Activated T-cell treated with anti-CD3 and anti-CD28 coated beads for 24 hours (primary cell): ENCODE measurements around the gene DEFB132.

Experiments used
- DNase-seq: peaks from one replicate; pipeline ENCODE4 v3.0.0-alpha.2; 2020; ENCODE audit warnings: low read depth

DEFB132 gene

DNA sequence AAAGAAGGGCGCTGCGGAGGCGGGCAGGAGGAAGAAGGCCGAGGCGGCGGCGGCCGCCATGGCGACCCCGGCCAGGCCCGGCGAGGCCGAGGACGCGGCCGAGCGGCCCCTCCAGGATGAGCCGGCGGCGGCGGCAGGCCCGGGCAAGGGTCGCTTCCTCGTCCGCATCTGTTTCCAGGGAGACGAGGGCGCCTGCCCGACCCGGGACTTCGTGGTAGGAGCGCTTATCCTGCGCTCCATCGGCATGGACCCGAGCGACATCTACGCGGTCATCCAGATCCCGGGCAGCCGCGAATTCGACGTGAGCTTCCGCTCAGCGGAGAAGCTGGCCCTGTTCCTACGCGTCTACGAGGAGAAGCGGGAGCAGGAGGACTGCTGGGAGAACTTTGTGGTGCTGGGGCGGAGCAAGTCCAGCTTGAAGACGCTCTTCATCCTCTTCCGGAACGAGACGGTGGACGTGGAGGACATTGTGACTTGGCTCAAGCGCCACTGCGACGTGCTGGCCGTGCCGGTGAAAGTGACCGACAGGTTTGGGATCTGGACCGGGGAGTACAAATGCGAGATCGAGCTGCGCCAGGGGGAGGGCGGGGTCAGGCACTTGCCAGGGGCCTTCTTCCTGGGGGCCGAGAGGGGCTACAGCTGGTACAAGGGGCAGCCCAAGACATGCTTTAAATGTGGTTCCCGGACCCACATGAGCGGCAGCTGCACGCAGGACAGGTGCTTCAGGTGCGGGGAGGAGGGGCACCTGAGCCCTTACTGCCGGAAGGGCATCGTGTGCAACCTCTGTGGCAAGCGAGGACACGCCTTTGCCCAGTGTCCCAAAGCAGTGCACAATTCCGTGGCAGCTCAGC is 40.6 kb downstream of the DEFB132 start:
- DNase-seq: peak; percentile 23

DNA sequence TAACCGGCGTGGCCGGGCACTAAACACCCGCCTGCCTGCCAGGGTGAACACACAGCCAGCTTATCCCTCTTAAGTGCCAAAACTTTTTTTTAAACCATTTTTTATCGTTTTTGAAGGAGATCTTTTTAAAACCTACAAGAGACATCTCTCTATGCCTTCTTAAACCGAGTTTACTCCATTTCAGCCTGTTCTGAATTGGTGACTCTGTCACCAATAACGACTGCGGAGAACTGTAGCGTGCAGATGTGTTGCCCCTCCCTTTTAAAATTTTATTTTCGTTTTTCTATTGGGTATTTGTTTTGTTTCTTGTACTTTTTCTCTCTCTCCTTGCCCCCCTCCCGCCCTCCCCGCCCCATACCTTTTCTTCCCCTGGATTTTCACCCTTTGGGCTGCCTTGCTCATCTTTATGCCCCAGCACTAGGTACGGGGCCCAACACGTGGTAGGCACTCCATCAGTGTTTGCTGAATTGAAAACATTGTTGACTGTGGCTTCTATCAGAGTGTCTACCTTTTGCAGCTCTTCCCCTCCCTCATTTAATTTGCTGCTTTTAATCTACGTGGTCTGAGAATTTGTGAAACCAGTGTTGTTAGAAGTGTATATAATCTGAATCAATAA is 41.4 kb downstream of the DEFB132 start:
- DNase-seq: no peak

GRCh38 chr20:300345-300990 is 42.9 kb downstream of the DEFB132 start:
- no peak for DNase-seq

DNA sequence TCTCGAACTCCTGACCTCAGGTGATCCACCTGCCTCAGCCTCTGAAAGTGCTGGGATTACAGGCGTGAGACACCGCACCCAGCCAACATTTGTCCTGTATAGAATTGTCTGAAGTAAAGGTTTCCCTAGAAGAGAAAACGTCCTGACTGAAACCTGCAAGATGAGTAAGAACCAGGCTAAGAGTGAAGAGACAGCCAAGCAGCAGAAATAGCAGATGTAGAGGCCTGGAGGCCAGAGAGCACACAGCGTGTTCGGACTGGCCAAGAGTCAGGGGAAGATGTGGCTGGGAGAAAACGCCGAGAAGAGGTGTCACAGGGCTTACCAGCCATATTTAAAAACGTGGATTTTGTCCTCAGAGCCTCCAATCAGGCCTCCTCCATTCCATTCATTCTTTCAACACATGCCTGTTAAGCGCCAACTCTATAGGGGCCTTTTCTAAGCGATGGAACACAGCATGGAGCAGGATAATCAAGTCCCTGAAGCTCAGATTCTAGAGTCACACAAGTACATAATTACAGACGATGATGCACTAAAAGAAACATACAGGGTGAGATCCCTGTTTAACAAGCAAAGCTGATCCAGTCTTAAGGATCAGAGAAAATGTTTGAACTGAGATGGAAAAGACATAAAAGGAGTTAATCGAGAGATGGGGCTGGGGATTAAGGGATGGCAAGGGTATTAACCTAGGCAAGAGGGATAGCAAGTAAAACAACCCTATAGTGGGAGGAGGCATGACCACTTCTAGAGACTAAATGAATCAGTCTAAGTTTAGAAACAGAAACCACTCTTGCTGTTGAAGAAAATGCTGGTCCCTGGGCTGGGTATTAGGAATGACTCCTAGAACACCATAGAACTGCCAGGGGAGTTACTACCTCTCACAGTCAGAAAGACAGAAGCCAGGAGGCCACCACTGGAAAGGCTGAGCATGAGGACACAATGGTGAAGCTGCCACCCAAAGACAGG is 44.6 kb downstream of the DEFB132 start:
- DNase-seq: no peak

DNA sequence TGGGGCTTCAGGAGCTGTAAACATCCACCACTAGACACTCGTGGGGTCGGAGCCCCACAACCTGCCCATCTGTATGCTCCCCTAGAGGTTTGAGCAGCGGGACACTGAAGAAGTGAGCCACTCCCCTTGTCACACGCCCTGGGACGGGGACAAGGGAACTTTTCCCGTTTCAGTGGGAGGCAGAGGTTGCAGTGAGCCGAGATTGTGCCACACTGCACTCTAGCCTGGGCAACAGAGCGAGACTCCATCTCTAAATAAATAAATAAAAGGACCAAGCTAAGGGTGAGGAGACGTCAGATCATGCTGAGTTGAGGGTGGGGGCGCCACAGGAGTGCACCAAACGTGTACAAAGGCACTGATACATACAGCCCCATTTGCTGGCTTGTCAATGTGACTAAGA is 48.2 kb downstream of the DEFB132 start:
- DNase-seq: no peak

- no peak for DNase-seq
Measured at GRCh38 chr20:308427-309038, 51.0 kb downstream of the DEFB132 start.

GRCh38 chr20:309306-309840 is 51.8 kb downstream of the DEFB132 start:
- no peak for DNase-seq

DNA sequence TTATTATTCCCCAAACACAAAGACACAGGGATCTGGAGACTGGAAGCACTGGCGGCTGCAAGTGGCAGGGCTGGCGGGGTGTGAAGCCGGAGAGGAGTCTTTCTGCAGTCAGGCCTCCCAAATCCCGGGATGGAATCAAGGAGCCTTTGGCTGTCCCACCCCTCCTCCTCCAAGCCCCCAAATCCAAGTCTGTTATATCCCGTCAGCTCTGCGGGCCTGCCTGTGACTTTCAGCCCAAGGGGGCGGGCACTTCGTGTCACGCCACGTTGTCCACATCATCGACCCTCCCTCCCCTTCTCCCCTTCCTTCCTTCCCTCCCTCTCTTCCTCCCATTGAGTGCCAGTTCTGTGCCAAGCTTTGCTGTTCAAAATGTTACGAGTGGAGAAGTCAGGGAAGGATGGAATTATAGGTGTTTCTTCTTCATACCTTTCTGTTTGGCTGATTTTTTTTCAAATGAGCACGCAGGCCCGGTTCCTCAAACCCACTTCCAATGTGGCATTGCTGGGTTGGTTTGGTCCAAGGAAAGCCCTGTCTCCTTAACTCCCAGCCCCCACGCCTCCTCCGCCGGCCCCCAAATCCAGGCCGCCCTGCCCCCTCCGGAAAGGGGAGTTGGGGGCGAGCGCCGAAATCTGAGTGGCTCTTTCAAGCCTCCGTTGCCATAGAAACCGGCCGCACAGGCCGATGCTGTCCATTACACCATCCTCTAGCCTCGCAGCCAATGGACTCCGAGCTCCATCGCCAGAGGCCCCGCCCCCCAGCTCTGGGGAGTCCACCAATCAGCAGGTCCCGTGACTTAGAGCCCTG is 52.5 kb downstream of the DEFB132 start:
- DNase-seq: peak; percentile 76

GRCh38 chr20:310645-311044 is 53.1 kb downstream of the DEFB132 start:
- no peak for DNase-seq
